Fibroblast of pulmonary artery (primary cell): ENCODE data around the gene DIAPH3.
A peak's percentile ranks its signal among the peaks of the same experiment; 100 is the strongest.
"Not testable (repeated sequence)": the region's sequence is repeated elsewhere in the genome, so short reads cannot be mapped to it uniquely, and the experiment has no call there.

Experiments
- DNase-seq: peaks from one replicate; pipeline ENCODE4 v3.0.0-alpha.2; 2010; ENCODE audit warnings: low read depth
- H3K4me3 ChIP-seq: replicated peaks from 2 replicates; pipeline ENCODE4 v1.5.1; 2011; ENCODE audit warnings: low read depth, mild to moderate bottlenecking, control low read depth, low read length, moderate library complexity
- TF ChIP-seq, protein P1 (sequence below): IDR thresholded peaks from 2 replicates; pipeline ENCODE4 v1.5.1; 2011; ENCODE audit warnings: mild to moderate bottlenecking, control low read depth, low read length, inconsistent platforms; ENCODE audit errors: missing control alignments

Gene DIAPH3

DNA sequence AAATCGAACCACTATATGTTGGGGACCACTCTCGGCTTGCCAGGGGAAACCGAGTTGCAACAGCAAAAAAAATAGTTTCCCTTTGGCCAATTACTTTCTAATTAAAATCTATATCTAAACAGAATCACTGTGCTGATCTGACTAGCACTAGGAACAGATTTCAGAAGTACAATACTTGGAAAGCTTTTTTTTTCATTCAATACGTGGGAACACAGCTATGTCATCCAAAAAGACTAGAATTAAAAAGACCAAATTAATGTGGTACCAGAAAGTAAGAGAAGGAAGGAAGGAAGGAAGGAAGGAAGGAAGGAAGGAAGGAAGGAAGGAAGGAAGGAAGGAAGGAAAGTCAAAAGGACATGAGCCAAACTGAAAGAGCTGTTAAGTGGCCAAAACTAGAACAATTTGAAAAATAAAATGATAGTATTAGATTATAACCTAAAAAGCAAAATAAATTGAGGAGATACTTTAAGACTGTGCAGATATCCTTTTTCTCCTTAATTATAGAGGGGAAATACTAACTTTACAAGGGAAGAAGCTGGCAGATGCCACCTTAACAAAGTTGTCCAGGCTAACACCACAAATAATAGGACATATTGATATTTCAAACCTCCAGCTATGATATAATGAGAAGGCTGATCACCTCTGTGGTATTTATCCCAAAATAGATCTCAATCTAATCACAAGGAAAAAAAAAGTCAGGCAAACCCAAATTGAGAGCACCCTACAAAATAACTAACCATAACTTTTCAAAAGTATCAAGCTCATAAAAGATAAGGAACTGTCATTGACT, 63.9 kb downstream of the DIAPH3 start:
- TF ChIP-seq, protein P1, sequence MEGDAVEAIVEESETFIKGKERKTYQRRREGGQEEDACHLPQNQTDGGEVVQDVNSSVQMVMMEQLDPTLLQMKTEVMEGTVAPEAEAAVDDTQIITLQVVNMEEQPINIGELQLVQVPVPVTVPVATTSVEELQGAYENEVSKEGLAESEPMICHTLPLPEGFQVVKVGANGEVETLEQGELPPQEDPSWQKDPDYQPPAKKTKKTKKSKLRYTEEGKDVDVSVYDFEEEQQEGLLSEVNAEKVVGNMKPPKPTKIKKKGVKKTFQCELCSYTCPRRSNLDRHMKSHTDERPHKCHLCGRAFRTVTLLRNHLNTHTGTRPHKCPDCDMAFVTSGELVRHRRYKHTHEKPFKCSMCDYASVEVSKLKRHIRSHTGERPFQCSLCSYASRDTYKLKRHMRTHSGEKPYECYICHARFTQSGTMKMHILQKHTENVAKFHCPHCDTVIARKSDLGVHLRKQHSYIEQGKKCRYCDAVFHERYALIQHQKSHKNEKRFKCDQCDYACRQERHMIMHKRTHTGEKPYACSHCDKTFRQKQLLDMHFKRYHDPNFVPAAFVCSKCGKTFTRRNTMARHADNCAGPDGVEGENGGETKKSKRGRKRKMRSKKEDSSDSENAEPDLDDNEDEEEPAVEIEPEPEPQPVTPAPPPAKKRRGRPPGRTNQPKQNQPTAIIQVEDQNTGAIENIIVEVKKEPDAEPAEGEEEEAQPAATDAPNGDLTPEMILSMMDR, result no peak
- no peak for DNase-seq
- no peak overlapping the region for H3K4me3 ChIP-seq

DNA sequence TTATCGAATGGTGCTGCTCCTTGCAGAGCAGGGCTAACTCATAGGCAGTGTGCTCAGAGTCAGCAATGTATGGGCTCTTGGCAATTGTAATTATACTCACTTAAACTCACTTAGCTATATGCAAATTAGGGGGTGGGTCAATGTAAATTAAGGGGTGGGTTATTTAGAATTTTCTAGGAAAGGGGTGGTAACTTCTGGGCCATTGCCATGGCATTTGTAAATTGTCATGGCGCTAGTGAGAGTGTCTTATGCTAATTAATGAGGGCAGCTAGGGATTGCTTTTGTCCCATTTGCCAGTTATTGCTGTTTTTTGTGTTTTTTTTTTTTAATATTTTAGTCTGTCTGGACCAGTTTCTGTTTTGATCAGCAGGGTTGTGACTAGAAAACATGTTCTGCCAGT, 68.4 kb downstream of the DIAPH3 start:
- H3K4me3 ChIP-seq, result no peak overlapping the region
- TF ChIP-seq, protein P1, result no peak
- no peak for DNase-seq

DNA sequence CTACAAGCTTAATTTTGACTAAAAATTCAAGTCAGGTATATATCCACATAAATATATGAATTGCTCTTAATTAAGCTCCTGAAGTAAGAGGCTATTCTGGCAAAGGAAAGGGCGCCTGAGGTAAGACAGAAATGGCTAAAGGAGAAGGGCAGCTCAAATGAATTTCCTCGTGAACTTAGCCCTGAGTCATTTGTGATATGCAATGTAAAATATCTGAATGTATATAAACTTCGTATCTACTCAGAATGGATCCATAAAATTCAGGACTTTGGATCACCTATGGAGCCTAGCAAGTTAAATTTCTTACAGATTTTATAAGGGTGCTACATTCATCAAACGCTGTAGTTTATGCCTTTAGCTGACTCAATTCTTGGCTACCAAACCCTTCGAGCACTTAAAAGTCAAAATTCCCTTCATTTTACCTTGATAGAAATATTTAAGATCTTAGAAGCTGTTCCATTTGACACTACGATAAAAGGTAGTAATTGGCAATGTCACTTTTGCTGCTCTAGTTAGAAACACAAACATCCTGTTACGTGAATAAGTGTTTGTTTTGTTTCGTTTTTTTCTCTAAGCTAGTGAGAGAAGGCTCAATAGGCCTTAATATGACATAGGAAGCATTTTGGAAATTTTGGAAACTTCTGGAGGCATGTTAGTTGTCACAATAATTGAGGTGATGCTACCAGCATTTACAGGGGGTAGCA, 69.2 kb downstream of the DIAPH3 start:
- TF ChIP-seq, protein P1, result no peak

DNA sequence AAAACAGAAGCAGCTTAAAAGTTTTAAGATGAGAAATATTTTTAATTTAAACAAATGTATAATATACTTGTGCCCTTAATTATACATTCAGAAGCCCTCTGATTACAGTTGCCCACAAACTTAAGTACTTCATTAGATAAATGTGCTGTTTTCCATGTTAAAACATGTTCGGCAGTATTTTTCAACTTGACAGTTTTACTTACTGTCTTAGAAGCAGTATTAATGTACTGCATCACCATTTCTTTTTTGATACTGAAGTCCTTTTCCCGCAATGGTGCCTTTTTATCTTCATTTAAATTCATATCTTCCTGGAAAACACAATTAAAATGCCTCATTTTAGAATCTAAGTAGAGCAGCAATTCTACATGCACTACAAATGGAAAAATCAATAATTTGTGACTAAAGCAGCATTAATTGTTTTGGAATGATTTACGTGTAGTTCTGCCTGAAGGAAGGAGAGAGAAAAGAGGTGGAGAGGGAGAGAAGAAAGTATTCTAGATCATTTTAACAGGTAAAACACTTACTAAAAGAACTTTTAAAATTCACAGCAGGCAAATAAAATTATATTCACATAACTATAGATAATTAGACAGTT, 70.2 kb downstream of the DIAPH3 start:
- H3K4me3 ChIP-seq, result no peak overlapping the region
- no peak for DNase-seq
- TF ChIP-seq, protein P1, result no peak

More for the DNA sequence above, 69.2 kb downstream of the DIAPH3 start:
- H3K4me3 ChIP-seq, result no peak overlapping the region
- DNase-seq, result no peak

DNA sequence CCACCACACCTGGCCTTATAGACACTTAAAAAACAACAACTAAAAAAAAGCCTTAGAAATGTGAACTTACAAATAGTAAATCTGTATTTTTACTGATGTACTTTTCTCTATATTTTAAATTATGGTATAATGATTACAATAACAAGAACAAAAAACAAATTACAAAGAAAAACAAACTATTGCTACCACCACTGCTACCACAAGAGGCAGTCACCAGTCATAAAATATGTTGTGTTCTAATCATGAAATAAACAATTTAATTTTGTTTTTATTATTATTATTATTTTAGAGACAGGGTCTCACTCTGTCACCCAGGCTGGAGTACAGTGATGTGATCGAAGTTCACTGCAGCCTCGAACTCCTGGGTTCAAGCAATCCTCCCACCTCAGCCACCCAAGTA, 72.2 kb downstream of the DIAPH3 start:
- TF ChIP-seq, protein P1, result peak; percentile 25
- no peak overlapping the region for H3K4me3 ChIP-seq
- DNase-seq, result no peak

DNA sequence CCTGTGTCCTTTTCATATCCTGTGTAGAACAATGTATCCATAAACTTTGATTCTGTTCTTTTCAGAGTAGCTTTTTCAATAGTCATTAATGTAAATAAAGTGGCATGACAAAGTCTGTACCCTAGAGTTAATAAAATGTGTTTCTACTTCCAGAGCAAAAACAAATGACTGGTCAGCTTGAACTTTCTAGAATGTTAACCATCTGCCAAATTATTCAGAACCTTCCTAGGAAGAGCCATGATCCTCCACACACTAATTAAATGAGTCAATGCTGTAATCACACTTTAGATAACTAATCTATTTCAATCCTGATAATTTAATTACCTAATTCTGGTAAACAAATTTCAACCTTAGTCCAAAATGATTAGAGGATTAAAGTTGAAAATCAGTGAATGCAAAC, 73.2 kb downstream of the DIAPH3 start:
- TF ChIP-seq, protein P1, result no peak
- H3K4me3 ChIP-seq, result no peak overlapping the region
- peak; percentile 23 for DNase-seq

DNA sequence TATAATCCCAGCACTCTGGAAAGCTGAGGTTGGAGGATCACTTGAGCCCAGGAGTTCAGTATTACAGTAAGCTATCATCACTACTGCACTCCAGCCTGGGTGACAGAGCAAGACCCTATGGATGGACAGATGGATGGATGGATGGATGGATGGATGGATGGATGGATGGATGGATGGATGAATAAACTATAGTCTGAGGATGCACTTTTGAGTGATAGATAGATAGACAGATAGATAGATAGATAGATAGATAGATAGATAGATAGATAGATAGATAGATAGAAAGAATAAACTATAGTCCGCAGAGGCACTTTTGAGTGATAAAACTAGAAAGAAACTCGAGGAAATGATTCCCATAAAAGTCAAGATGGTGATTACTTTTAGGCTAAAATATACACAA, 79.9 kb downstream of the DIAPH3 start:
- DNase-seq, H3K4me3 ChIP-seq: not testable (repeated sequence)
